Activated gamma-delta T cell treated with anti-CD3 and anti-CD28 coated beads, Interleukin-2, amount 50 U/mL, for 16 hours (primary cell): ENCODE measurements around the gene UBAP2.
"Not testable (repeated sequence)": the region's sequence is repeated elsewhere in the genome, so short reads cannot be mapped to it uniquely, and the experiment has no call there.

ENCODE experiments used
- DNase-seq: peaks from one replicate; pipeline ENCODE4 v3.0.0-alpha.2; 2020; ENCODE audit warnings: low read depth

UBAP2 gene

DNA sequence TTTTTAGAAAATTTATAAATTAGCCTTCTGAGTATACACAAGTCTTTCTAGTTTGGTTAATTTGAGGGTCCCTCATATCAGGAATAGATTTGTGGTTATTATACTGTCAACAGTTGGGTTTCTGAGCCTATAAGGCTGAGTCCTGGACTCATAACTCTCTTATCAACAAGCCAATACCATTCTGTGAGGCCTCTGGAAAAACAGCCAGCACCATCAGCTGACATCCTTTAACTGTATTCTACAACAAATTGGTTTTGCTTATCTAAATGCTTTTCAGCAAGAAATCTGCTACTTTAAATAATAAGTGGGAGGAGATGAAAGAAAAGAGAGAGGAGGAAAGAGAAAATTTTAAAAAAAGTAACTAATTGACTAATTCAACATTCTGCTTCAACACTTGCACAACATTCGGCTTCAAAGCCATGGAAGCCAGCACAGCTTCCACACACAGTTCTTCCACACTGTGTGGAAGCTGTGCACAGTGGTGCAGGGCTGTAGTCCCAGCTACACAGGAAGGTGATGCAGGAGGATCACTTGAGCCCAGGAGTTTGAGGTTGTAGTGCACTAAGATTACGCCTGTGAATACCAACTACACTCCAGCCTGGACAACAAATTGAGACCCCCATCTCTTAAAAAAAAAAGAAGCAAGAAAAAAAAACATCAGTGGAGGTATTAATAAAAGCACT is 84.5 kb downstream of the UBAP2 start:
- no peak for DNase-seq

DNA sequence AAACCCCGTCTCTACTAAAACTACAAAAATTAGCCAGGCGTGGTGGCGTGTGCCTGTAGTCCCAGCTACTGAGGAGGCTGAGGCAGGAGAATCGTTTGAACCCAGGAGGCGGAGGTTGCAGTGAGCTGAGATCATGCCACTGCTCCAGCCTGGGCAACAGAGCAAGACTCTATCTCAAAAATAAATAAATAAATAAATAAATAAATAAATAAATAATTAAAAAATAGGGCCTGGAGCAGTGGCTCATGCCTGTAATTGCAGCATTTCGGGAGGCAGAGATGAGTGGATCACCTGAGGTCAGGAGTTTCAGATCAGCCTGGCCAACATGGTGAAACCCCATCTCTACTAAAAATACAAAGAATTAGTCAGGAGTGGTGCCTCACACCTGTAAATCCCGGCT is 86.2 kb downstream of the UBAP2 start:
- DNase-seq = not testable (repeated sequence)

DNA sequence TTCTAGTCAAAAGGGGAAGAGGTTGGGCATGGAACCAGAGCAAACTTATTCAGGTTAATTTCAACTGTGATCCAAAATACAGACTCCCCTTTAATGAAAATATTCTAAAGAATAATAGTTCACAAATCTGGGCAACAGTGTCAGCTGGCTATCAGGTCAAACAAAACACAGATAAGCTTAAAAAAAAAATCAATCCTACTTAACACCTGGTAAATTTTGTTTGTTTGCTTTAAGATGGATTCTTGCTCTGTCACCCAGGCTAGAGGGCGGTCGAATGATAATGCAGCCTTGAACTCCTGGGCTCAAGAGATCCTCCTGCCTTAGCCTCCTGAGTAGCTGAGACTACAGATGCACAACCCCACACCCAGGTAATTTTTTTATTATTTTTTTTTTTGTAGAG is 89.0 kb downstream of the UBAP2 start:
- no peak for DNase-seq

DNA sequence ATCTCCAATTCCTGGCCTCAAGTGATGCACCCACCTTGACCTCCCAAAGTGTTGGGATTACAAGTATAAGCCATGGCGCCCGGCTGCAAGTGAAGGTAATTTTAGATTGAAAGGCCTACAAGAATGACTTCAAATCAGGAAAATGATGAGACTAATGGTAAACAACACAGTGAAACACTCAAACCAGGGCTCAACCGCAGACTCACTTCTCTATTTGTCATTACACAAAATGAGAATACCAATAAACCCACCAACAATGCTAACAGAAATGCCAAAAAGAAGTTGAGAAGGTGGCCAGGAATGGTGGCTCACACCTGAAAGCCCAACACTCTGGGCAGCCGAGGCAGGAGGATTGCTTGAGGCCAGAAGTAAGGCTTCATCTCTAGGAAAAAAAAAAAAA is 92.1 kb downstream of the UBAP2 start:
- no peak for DNase-seq

DNA sequence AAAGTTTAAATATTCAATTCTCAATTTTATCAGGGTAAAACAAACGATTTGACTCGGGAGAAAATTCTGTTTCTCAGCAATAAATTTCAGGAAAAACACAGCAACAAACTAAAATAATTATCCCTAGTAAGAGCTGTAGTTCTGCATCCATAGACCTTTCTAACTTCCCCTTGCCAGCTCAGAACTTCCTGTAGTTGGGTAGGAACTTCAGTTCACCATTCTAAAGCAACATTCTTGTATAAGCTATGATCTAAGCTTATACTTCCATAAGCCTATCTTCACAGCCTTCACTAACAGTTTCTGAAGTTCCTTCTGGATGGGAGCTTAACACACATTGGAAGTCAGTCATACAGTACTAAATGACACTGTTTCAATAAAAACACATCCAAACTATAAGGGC is 96.6 kb downstream of the UBAP2 start:
- DNase-seq = no peak

DNA sequence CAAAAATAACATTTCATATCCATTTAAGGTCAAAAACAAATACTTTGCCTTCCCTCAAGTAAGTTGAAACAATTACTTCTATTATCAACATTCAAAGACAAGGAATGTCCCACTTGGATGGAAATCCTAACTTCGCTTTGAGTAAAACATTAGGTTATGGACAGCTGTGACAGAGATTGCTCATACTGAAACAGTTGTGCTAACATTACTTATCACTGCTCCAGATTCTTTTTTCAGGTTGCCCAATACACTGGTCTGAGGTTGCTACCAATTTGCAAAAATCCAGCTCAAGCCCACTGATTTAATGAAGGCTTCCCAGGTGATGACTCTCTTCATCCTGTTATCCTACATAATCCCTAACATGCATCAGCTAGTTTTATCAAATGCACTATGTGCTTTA is 98.3 kb downstream of the UBAP2 start:
- no peak for DNase-seq

DNA sequence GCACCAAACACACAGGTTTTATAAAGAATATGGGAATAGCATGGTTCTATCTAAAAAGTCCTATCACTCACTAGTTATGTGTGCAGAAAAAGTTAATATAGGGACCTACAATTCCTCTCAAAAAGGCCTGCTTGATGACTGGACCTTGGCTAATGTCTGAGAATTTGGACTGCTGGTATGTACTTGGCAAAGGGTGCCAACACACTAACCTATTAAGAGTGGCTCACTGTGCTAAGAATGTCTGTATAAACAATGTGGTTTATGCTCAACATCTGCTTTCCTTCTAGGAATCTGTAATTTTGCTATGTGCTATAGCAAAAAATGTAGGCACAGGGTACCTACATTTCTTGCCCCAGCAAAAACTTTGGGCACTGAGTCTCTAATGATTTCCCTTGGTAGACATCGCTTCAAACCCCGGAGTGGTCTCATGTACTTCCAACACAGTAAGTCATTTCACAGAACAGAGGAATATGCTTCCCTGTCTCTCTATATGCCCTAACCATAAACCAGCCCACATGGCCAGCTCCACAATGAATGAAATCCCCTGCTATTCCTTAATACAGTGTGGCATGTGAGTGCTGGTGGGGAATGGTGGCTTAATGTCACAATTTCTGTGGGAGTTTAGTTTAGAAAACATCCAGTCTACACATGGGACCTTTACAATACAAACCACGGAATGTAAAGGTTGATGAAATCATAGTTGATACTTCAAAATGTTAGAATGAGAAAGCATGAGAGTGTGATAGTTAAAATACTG is 101.7 kb downstream of the UBAP2 start:
- DNase-seq = no peak

DNA sequence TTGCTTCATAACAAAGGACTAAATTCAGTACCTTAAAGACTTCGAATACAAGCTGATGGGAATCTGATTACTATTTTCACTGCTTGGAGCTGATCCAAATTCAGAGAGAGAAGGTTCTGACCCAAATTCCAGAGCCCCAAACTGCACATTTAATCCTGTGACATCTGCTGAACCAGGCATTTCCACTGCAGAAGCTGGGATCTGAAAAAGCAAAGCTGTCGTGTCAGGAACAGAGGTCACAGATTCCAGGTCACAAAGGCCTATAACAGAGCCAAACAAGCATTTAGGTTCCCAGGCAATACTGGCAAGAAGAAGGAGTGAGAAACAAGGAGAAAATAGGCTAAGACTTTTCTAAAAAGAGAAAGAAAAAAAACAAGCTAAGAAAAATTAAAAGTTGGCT is 105.3 kb downstream of the UBAP2 start:
- DNase-seq = no peak

DNA sequence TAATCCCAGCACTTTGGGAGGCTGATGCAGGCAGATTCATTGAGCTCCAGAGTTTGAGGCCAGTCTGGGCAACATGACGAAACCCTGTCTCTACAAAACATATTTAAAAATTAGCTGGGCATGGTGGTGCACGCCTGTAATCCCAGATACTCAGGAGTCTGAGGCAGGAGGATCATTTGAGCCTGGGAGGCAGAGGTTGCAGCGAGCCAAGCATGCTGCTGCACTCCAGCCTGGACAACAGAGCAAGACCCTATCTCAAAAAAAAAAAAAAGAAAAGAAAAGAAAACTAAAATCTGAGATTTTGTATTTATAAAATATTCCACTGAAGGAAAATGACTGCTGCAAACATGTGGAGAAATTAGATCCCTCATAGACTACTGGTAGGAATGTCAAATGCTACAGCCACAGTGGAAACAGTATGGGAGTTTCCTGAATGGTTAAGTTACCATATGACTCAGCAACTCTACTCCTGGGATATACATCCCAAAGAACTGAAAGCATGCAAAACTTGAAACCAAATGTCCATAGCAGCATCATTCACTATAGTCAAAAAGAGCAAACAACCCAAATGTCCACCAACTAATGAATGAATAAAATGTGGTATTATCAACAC is 106.1 kb downstream of the UBAP2 start:
- DNase-seq = no peak

DNA sequence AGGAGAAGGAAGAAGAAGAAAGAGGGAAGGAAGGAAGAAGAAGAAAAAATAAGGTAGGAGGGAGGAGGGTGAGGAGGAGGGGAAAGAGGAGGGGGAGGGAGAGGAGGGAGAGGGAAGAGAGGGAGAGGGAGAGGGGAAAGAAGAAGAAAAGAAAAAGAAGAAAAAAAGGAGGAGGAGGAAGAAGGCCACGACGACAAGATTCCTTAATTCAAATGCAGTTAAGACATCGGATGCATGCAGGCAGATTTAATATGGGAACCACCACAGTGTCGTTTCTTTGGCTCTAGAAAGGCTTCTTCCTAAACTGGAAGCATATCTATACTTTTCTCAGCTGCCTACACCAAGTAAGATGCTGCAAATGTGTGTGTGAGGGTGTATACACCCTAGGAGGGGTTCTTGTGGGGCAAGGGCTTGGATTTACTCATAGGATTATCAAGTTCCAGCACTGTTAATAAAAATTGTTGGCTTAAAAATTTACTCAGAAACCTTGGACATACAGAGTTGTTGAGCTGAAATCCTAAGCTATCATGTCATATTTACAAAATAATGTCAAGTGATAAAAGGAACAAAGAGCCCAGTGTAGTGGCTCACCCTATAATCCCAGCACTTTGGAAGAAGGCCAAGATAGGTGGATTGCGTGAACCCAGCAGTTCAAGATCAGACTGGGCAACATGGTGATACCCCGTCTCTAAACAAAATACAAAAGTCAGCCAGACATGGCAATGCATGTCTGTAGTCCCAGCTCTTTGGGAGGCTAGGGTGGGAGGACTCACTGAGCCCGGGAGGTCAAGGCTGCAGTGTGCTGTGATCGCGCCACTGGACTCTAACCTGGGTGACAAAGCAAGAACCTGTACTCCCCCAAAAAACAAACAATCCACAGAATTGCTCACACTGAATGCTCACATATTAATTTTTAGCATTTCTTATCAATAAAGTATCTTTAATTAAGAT is 108.5 kb downstream of the UBAP2 start:
- DNase-seq = no peak

DNA sequence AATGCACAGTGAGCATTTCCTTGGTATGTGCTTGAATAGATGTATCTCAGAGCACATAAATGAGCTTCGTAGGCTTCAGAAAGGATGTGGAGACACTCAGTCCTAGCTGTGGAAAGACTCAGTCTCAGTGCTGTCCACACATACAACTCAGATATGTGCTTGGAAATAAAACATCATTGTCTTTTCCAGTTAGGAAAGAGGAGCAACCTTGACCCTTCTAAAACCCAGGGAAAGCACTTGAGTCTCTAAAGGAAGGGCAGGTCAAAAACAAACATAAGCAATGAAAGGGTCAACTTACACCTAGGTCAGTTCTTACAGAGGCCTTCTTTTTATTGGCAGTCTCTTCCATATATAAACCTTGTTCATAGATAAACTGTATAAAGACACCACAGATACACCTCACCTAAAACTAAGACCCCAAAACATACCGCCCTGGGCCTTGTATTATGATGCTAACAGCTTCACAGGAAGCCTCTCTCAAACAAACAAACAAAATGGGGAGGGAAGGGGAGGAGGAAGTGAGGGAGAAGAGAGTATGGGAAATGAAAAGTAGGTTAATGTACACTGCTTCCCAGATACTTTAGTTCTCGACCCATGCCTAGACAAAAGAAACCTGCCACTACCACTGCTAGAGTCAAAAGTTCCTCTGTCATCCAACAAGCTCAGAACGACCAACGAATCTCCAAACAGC is 114.4 kb downstream of the UBAP2 start:
- no peak for DNase-seq

DNA sequence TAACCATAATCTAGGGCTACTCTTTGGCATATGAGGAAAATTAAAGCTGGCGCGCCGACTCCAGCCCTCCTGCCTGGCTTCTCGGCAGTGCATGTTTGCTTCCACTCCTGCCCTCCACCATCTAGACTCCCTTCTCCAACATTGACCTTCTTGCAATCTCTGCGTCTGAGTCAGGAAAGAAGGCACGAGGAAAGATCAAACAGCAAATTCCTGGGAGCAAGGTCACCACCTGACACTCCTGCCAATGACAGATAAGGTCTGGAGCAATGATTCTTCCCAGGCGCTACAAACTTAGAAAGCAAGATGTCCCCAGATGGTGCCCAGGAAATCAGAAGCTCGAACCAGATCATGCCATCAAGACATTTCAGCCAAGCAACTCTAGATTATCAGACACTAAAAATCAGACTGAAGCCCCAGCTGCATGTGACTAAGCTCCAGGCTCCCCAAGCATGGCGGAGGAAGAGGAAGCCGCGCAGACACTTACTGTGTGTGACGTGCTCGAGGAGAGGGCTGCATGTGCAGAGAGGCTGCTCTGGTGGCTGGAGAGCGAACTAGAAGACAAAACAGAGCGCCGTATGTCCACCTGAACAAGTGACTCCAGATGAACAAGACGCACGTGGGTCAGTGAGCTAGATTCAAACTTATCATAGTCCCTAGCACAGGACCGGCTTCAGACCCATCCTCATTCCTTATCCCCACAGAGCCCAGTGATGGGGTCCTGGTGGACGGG is 116.4 kb downstream of the UBAP2 start:
- DNase-seq = no peak

DNA sequence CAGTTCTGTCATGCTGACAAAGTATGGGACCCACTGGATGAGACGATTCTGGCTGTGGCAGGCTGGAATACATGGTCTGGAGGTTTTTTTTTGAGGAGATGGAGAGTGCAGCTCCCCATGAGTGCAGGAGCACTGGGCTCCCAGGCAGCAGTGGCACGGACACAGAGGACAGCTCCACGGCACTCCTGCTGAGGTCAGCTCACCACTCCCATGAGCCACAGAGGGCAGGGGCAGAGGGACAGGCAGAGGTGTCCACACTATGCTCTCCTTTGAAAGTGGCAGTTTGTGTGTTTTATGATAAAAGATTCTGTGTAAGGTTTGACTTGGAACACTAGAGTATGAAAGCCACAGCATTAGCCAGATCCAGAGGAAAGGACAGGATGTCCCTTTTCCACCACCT is 117.4 kb downstream of the UBAP2 start:
- DNase-seq = no peak

DNA sequence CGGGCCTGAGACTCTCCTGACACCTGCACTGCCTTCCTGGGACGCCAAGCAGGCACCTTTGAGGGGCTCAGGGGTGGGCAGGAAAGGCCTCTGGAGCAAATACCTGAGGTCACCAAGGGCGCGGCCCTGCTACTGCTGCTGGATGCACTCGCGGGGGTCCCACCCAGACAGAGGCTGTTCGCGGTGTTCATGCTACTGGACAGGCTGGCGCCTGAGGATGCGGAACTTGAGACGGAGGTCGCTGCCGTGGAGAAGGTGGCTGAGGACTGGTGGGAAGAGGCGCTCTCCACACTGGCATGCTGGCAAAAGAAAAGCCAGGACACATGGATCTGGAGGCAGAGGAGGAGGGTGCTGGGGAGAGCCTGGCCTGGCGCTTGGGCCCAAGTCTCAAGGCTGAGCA is 121.0 kb downstream of the UBAP2 start:
- DNase-seq = no peak

DNA sequence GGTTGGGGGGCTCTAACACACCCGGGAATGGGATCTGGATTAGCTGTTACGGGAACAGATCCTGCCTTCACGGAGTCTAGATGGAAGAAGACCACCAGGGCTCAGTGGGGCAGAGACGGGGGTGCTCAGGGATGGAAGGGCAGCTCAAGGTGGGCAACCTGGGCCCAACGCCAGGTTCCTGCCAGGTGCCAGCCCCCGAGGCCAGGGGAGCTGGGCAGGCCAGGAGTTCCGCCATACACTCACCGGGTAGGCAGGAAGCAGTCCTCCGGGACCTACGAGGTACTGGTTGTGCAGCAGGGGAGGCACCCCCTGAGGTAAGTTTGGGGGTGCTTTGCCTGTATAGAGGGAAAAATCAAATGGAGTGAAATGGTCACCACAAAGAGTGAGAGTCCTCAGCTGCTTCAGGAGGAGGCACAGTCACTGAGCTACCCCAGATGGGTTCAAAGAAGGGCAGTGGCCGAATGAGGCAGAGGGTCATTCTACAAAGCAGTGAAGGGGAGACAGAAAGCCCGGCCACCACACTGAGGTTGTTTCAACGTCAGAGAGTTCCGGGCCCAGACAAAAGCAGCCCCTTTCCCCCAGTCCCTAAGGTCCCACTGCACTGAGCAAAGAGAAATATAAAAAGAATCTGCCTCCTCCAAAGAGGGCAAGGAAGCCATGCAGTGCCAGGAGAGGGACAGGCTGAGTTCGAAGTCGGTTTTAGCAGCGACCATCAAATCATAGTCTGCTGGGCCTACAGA is 121.8 kb downstream of the UBAP2 start:
- no peak for DNase-seq

DNA sequence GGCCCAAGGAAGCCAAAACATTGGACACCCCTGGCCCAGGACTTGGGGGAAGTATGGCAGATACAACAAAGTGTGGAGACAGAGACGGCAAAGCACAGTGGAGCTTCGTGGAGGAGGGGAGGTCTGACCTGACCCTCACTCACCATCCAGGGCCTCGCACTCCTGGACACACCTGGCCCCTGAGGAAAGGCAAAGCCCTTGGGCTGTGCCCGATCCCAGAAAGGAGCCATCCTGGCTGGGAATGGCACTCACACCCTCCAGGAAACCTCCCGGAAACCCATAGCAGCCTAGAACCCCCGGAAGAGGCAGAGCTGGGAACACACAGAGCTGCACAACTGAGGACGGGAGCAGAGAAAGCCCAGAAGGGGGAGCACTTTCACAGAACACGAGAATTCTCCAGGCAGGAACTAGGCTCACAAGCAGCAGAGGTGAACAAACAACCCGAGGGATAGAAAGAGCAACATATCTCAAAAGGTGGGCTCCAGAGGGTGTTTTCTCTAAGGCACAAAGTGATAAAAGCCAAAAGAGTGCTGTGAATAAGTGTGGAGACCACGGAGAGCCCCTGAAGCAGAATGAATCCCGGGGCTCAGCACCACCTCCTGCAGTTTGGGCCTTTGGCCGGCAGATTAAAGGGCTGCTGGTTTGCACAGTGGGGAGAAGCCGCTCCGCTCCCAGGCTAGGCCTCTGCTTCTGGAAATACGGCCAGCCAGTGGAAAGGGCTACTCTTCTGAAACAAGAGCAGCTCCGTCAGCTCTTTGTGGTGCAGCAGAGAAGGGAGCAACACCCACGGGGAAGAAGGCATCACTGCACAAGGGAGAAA is 123.5 kb downstream of the UBAP2 start:
- DNase-seq = no peak

DNA sequence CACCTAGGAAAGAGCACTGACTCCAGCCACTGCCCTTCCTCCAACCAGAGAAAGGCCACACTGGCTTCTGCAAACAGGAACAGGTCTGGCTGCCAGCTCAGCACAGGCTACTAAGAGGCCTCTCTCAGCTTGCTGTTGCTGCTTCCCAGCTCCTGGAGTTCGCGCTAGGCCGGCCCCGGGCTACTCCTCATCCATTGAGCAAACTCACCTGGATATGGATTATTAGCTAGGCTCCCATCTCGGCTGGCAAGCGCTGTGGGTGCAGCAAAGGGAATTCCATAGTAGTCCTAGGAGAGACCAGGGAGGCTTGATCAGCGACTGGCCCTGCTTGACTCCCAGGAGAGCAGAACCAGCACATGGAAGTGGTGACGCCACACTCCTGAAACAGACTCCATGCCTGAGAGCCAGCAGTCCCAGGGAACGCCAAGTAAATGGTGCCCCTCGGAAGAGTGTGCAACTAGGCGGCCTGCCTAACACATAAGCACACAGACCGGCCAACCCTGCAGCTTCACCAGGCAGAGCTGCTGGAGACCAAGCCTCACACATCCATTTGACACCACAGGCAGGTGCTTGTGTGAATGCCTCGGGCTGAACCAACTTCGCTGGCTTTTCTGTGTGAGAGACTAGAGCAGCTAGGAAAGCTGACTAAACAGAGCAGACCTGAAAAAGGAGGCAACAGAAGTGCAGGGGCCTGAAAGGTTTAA is 124.5 kb downstream of the UBAP2 start:
- DNase-seq = no peak

DNA sequence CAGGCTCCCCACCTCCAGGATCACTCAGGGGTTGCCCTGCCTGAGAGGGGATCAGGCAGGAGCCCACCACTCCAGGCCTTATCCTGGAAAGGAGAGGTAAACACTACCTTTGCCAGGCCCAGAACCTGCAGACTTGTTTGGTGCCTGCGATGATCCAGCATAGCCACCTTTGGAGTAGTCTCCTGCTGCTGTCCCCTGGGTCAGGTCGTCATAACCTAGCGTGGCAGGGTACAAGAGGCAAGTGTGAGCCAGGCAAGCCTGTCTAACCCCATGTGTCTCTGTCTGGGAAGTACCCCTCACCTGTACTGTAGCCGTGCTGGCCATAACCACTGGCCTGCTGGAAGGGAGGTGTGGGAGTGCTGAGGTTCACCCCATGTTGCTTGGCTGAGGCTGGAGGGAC is 125.6 kb downstream of the UBAP2 start:
- no peak for DNase-seq
